HCT116 (cell line): Measurements from ENCODE around the gene NDUFB6. TPM values are rescaled to one million over a fixed set of nuclear protein-coding genes. Genes with fewer than 3 reads are reported as not detected.
"Not testable (repeated sequence)": the region's sequence is repeated elsewhere in the genome, so short reads cannot be mapped to it uniquely, and the experiment has no call there.

ENCODE experiments used
- ATAC-seq: fragments of 200-7000 bp; cut with Tn5 transposase; 2 replicates; pipeline ENCODE4 v1.9.1; 2020; ENCODE audit warnings: mild to moderate bottlenecking, moderate library complexity
- BruUV-seq: library from RNA; stranded (reverse); fragments of 400-500 nt; replicated peaks from 2 replicates; lab custom pipeline; 2021; lab: Mats Ljungman, UMichigan
- CTCF ChIA-PET: fragments of 300-600 bp; sonication (Branson Sonifier 250); formaldehyde crosslinking; loops from one replicate; lab custom pipeline; 2021; ENCODE audit warnings: antibody characterized with exemption; lab: Charles Lee
- POLR2A ChIA-PET: fragments of 300-600, 350-600 bp; sonication (Branson Sonifier 250); formaldehyde crosslinking; loops from one replicate; lab custom pipeline; 2021; ENCODE audit warnings: antibody characterized with exemption; lab: Charles Lee
- RAD21 ChIA-PET, 2 experiments: fragments of 300-600 bp; sonication (Branson Sonifier 250); formaldehyde crosslinking; loops; one replicate each; lab custom pipeline; 2023; ENCODE audit warnings: low total read pairs in 2 of 2; ENCODE audit not compliant: uncharacterized antibody in 2 of 2, unreplicated experiment in 2 of 2, low non-redundant PET in 1 of 2; lab: Charles Lee
- DNase-seq: peaks from one replicate; pipeline ENCODE4 v3.0.0-alpha.2; 2010; ENCODE audit warnings: low read depth, low spot score
- H2AFZ ChIP-seq: fragments of 200-600 bp; shearing (Covaris generic), sonication (generic); 2 replicates; pipeline ENCODE4 v1.6.1; 2017; ENCODE audit warnings: low read depth, mixed run types, mixed read lengths, antibody characterized with exemption, low read length; ENCODE audit not compliant: poor library complexity, severe bottlenecking
- H3K27ac ChIP-seq: 2 replicates; pipeline ENCODE4 v1.5.1; 2012; ENCODE audit warnings: low read depth, low read length
- H3K27me3 ChIP-seq: fragments of 200-600 bp; sonication (generic); 2 replicates; pipeline ENCODE4 v1.6.1; 2016; ENCODE audit warnings: mixed run types, low read length, mixed read lengths; ENCODE audit not compliant: insufficient read depth
- H3K36me3 ChIP-seq, 2 experiments: fragments of 200-500 bp in 1 of 2; fragments of 200-600 bp in 1 of 2; sonication (Bioruptor generic) in 1 of 2; sonication (generic) in 1 of 2; 2 replicates each; pipeline versions ENCODE4 v1.5.1 to v1.6.1; 2014 to 2016; ENCODE audit warnings: low read length in 2 of 2, inconsistent platforms in 1 of 2, mixed read lengths in 1 of 2, mixed run types in 1 of 2; ENCODE audit not compliant: insufficient read depth in 2 of 2, control insufficient read depth in 1 of 2
- H3K4me1 ChIP-seq, 2 experiments: fragments of 200-600 bp in 1 of 2; sonication (generic) in 1 of 2; 2 replicates each; pipeline versions ENCODE4 v1.5.1 to v1.6.1; 2012 to 2017; ENCODE audit warnings: low read length in 2 of 2, inconsistent platforms in 1 of 2, mild to moderate bottlenecking in 1 of 2, mixed read lengths in 1 of 2, mixed run types in 1 of 2, moderate library complexity in 1 of 2; ENCODE audit not compliant: insufficient read depth in 2 of 2, control insufficient read depth in 1 of 2
- H3K4me2 ChIP-seq: fragments of 200-600 bp; sonication (generic); 2 replicates; pipeline ENCODE4 v1.6.1; 2017; ENCODE audit warnings: mixed run types, low read length, mixed read lengths
- H3K4me3 ChIP-seq, 2 experiments: fragments of 200-600 bp in 1 of 2; sonication (generic) in 1 of 2; replicated peaks in 1 of 2; 2 replicates each; pipeline ENCODE4 v1.5.1; 2011 to 2016; ENCODE audit warnings: low read length in 2 of 2, control low read depth in 1 of 2, low read depth in 1 of 2, mild to moderate bottlenecking in 1 of 2, mixed read lengths in 1 of 2, mixed run types in 1 of 2
- H3K79me2 ChIP-seq: fragments of 200-600 bp; sonication (generic); 2 replicates; pipeline ENCODE4 v1.6.1; 2017; ENCODE audit warnings: mild to moderate bottlenecking, mixed run types, low read length, moderate library complexity, mixed read lengths; ENCODE audit not compliant: insufficient read depth
- H3K9ac ChIP-seq: fragments of 200-600 bp; sonication (generic); 2 replicates; pipeline ENCODE4 v1.6.1; 2016; ENCODE audit warnings: low read length, mixed read lengths
- H3K9me2 ChIP-seq: fragments of 200-600 bp; sonication (generic), shearing (Covaris generic); 2 replicates; pipeline ENCODE4 v1.6.1; 2017; ENCODE audit warnings: mixed run types, mild to moderate bottlenecking, moderate library complexity; ENCODE audit not compliant: insufficient read depth
- H3K9me3 ChIP-seq, 2 experiments: fragments of 200-500 bp in 1 of 2; fragments of 200-600 bp in 1 of 2; sonication (Bioruptor generic) in 1 of 2; sonication (generic) in 1 of 2; 2 replicates each; pipeline ENCODE4 v1.6.1; 2014 to 2017; ENCODE audit warnings: low read length in 2 of 2, mixed read lengths in 2 of 2, inconsistent platforms in 1 of 2, low read depth in 1 of 2, mild to moderate bottlenecking in 1 of 2, mixed run types in 1 of 2, moderate library complexity in 1 of 2; ENCODE audit not compliant: control insufficient read depth in 1 of 2, insufficient read depth in 1 of 2
- H4K20me1 ChIP-seq: fragments of 200-600 bp; sonication (generic), shearing (Covaris generic); 2 replicates; pipeline ENCODE4 v1.6.1; 2017; ENCODE audit warnings: mixed run types, mild to moderate bottlenecking, moderate library complexity; ENCODE audit not compliant: insufficient read depth
- CEBPB ChIP-seq: IDR thresholded peaks from 2 replicates; pipeline ENCODE4 v1.6.1; 2012; ENCODE audit warnings: low read depth
- EZH2 ChIP-seq: fragments of 200-600 bp; sonication (generic); IDR thresholded peaks from 2 replicates; pipeline ENCODE4 v1.6.1; 2017; ENCODE audit warnings: antibody characterized with exemption, mixed run types
- JUND ChIP-seq: IDR thresholded peaks from 2 replicates; pipeline ENCODE4 v1.6.1; 2012
- SP1 ChIP-seq: IDR thresholded peaks from 2 replicates; pipeline ENCODE4 v1.6.1; 2012; ENCODE audit warnings: low read depth
- YY1 ChIP-seq: IDR thresholded peaks from 2 replicates; pipeline ENCODE4 v1.6.1; 2011; ENCODE audit warnings: low read length, low read depth, moderate library complexity, mild to moderate bottlenecking; ENCODE audit not compliant: insufficient replicate concordance; ENCODE audit errors: extremely low read depth
- intact Hi-C: fragments of 100-400 bp; cut with micrococcal nuclease; formaldehyde crosslinking; loops from 2 replicates; pipeline ENCODE4 v1.10.0; 2022
- total RNA-seq: library from RNA; stranded (reverse); gene quantifications from one replicate; pipeline ENCODE4 v1.2.1, GENCODE V29; 2021; ENCODE audit not compliant: unreplicated experiment
- TF ChIP-seq, protein P1 (sequence below): IDR thresholded peaks from 2 replicates; pipeline ENCODE4 v1.6.1; 2011; ENCODE audit warnings: mild to moderate bottlenecking, low read length, moderate library complexity; ENCODE audit not compliant: insufficient replicate concordance; ENCODE audit errors: extremely low read depth

NDUFB6 gene
- total RNA-seq, 1 experiment from 2014 or later, result 68.9 TPM

DNA sequence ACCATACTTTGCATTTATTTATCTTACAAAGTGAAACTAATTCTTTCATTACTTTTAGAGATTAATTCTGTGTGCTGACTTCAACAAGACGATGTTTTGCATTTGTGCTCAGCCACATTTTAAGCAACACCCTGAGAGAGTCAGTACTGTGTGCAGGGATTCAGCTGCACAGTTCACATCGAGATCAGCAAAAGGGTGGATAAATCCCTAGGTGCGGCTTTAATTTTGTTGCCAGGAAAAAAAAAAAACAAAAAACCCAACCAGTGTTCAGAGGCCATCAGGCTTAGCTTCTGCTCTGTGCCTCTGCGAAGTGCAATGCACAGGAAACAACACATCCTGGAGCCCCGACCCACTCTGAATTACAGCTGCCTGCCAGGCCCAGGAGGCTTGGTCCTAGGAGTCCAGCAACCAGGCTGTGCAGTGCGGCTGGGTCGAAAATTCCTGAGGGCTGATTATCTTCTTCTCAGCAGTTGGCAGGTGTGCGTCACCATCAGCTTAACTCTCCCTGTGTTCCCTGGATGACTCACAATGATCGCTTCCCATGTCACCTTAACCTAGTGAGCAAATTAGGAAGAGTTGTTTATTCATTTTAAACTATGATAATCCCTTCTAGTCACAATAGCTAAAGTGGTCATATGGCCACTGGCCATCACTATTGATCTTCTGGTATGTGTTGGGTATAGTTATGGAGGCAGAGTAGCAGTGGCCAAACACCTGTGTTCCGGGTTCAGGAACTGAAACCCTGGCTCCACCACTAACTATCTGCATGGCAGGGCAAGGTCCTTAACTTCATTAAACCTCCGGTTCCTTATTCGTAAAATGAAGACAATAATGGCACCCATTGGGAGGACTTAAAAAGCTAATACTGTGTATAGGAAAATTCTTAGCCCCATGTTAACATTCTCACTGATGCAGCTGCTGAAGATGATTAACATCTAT, 31.2 kb upstream of the NDUFB6 start (continued):
- TF ChIP-seq, protein P1, sequence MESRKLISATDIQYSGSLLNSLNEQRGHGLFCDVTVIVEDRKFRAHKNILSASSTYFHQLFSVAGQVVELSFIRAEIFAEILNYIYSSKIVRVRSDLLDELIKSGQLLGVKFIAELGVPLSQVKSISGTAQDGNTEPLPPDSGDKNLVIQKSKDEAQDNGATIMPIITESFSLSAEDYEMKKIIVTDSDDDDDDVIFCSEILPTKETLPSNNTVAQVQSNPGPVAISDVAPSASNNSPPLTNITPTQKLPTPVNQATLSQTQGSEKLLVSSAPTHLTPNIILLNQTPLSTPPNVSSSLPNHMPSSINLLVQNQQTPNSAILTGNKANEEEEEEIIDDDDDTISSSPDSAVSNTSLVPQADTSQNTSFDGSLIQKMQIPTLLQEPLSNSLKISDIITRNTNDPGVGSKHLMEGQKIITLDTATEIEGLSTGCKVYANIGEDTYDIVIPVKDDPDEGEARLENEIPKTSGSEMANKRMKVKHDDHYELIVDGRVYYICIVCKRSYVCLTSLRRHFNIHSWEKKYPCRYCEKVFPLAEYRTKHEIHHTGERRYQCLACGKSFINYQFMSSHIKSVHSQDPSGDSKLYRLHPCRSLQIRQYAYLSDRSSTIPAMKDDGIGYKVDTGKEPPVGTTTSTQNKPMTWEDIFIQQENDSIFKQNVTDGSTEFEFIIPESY, result no peak
- no peak for TF ChIP-seq EZH2
- TF ChIP-seq CEBPB, result no peak; the same call in 1 of the 2 replicates
- peak; percentile 75 for TF ChIP-seq SP1
- peak; percentile 93 for TF ChIP-seq JUND
- no peak for TF ChIP-seq YY1
- TF ChIP-seq, all 23 proteins: peak for 9

DNA sequence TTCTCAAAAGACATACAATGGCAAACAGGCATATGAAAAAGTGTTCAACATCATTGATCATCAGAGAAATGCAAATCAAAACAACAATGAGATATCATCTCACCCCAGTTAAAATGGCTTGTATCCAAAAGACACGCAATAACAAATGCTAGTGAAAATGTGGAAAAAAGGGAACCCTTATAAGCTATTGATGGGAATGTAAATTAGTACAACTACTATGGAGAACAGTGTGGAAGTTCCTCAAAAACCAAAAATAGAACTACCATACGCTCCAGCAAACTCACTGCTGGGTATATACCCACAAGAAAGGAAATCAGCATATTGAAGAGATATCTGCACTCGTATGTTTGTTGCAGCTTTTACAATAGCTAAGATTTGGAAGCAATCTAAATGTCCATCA, 26.1 kb upstream of the NDUFB6 start:
- H3K9me3 ChIP-seq, ATAC-seq, H3K4me3 ChIP-seq, H3K4me1 ChIP-seq, H4K20me1 ChIP-seq, DNase-seq, H3K9me2 ChIP-seq, H3K79me2 ChIP-seq, H3K4me2 ChIP-seq, H3K36me3 ChIP-seq, CTCF ChIA-PET, H3K27me3 ChIP-seq, POLR2A ChIA-PET, H3K9ac ChIP-seq, BruUV-seq, H2AFZ ChIP-seq, RAD21 ChIA-PET, H3K27ac ChIP-seq, intact Hi-C loops: not testable (repeated sequence)
